GM23338 (cell line): ENCODE measurements around the gene GPR87. TPM values are rescaled to one million over a fixed set of nuclear protein-coding genes. Genes with fewer than 3 reads are reported as not detected.

ENCODE experiments used
- ATAC-seq: fragments of 200-7000 bp; cut with Tn5 transposase; 3 replicates; pipeline ENCODE4 v1.9.1; 2020
- DNase-seq: peaks from one replicate; pipeline ENCODE4 v3.0.0-alpha.2; 2015; ENCODE audit warnings: low spot score
- H2AFZ ChIP-seq: fragments of 200-600 bp; sonication (generic); 2 replicates; pipeline ENCODE4 v1.8.0; 2016; ENCODE audit warnings: antibody characterized with exemption, mild to moderate bottlenecking, moderate library complexity
- H3F3A ChIP-seq: fragments of 200-600 bp; sonication (generic); replicated peaks from 2 replicates; pipeline ENCODE4 v1.8.0; 2017; ENCODE audit warnings: antibody characterized with exemption, mixed run types, low read depth
- H3K27ac ChIP-seq: fragments of 200-600 bp; sonication (generic); 2 replicates; pipeline ENCODE4 v1.6.1; 2016; ENCODE audit warnings: low read depth
- H3K27me3 ChIP-seq: fragments of 200-600 bp; sonication (generic); 2 replicates; pipeline ENCODE4 v1.8.0; 2016; ENCODE audit warnings: mild to moderate bottlenecking, mixed run types, moderate library complexity; ENCODE audit not compliant: insufficient read depth
- H3K36me3 ChIP-seq: fragments of 200-600 bp; sonication (generic); 2 replicates; pipeline ENCODE4 v1.8.0; 2016; ENCODE audit warnings: mild to moderate bottlenecking; ENCODE audit not compliant: insufficient read depth
- H3K4me1 ChIP-seq: fragments of 200-600 bp; sonication (generic); 2 replicates; pipeline ENCODE4 v1.8.0; 2016; ENCODE audit warnings: mild to moderate bottlenecking, moderate library complexity; ENCODE audit not compliant: insufficient read depth
- H3K4me2 ChIP-seq: fragments of 200-600 bp; sonication (generic); 2 replicates; pipeline ENCODE4 v1.7.1; 2017; ENCODE audit warnings: mixed run types
- H3K4me3 ChIP-seq: fragments of 200-600 bp; sonication (generic); 2 replicates; pipeline ENCODE4 v1.6.1; 2016; ENCODE audit warnings: mixed run types
- H3K79me2 ChIP-seq: fragments of 200-600 bp; sonication (generic); replicated peaks from 2 replicates; pipeline ENCODE4 v1.8.0; 2017; ENCODE audit warnings: mild to moderate bottlenecking; ENCODE audit not compliant: insufficient read depth
- H3K9me2 ChIP-seq: fragments of 200-600 bp; sonication (generic); 2 replicates; pipeline ENCODE4 v1.8.0; 2017; ENCODE audit not compliant: insufficient read depth
- H4K20me1 ChIP-seq: fragments of 200-600 bp; sonication (generic); replicated peaks from 2 replicates; pipeline ENCODE4 v1.8.0; 2017; ENCODE audit warnings: mild to moderate bottlenecking; ENCODE audit not compliant: insufficient read depth
- H3K27ac Mint-ChIP-seq: 2 replicates; pipeline ENCODE4 v1.8.0; 2020; ENCODE audit warnings: inconsistent platforms, mild to moderate bottlenecking, moderate library complexity, mixed read lengths
- H3K27me3 Mint-ChIP-seq: 3 replicates; pipeline ENCODE4 v1.8.0; 2022; ENCODE audit warnings: low read depth, mild to moderate bottlenecking, moderate library complexity, mixed read lengths, inconsistent platforms; ENCODE audit not compliant: insufficient read depth, poor library complexity
- H3K36me3 Mint-ChIP-seq: 3 replicates; pipeline ENCODE4 v1.8.0; 2021; ENCODE audit warnings: low read depth, mild to moderate bottlenecking, inconsistent platforms, moderate library complexity, mixed read lengths
- H3K4me1 Mint-ChIP-seq: 3 replicates; pipeline ENCODE4 v1.8.0; 2020; ENCODE audit warnings: mild to moderate bottlenecking, inconsistent platforms, mixed read lengths
- H3K4me3 Mint-ChIP-seq: 3 replicates; pipeline ENCODE4 v1.8.0; 2021; ENCODE audit warnings: moderate library complexity, mild to moderate bottlenecking, inconsistent platforms, mixed read lengths
- H3K9me3 Mint-ChIP-seq: 3 replicates; pipeline ENCODE4 v1.8.0; 2020; ENCODE audit warnings: moderate library complexity, mild to moderate bottlenecking, inconsistent platforms, mixed read lengths
- CREB1 ChIP-seq: fragments of 250-450 bp; sonication (Bioruptor Pico); IDR thresholded peaks from 2 replicates; pipeline ENCODE4 v1.5.0; 2020; ENCODE audit warnings: low read depth, mild to moderate bottlenecking, moderate library complexity
- EZH2 ChIP-seq: fragments of 200-600 bp; sonication (generic); IDR thresholded peaks from one replicate; pipeline ENCODE4 v1.8.0; 2017; ENCODE audit warnings: antibody characterized with exemption, mild to moderate bottlenecking, low read depth; ENCODE audit not compliant: unreplicated experiment
- EZH2phosphoT487 ChIP-seq: fragments of 200-600 bp; sonication (generic); IDR thresholded peaks from one replicate; pipeline ENCODE4 v1.8.1; 2018; ENCODE audit warnings: antibody characterized with exemption; ENCODE audit not compliant: unreplicated experiment
- NANOG ChIP-seq: IDR thresholded peaks from 2 replicates; pipeline ENCODE4 v1.6.1; 2016; ENCODE audit warnings: antibody characterized with exemption, borderline replicate concordance
- POLR2AphosphoS5 ChIP-seq: IDR thresholded peaks from 2 replicates; pipeline ENCODE4 v1.6.1; 2016; ENCODE audit warnings: antibody characterized with exemption, low read depth
- ZNF114 ChIP-seq: fragments of 250-450 bp; sonication (Bioruptor Pico); IDR thresholded peaks from 2 replicates; pipeline ENCODE4 v1.5.0; 2020; ENCODE audit warnings: mild to moderate bottlenecking, moderate library complexity
- ZNF331 ChIP-seq: fragments of 250-450 bp; sonication (Bioruptor Pico); IDR thresholded peaks from 2 replicates; pipeline ENCODE4 v1.5.0; 2020; ENCODE audit warnings: low read depth, mild to moderate bottlenecking, moderate library complexity
- polyA plus RNA-seq: library from polyadenylated mRNA; unstranded; fragments of >200 nt; fragmentation: Nextera tagmentation; extraction: Ambion mirVana; gene quantifications from 2 replicates; pipeline ENCODE4 v1.2.1, GENCODE V29; 2016
- total RNA-seq: library from RNA; depleted of rRNA; stranded (reverse); fragments of >200 nt; shearing (Covaris generic); gene quantifications from 2 replicates; pipeline ENCODE4 v1.2.3, GENCODE V29; 2014
- TF ChIP-seq, protein P1 (sequence below): IDR thresholded peaks from one replicate; pipeline ENCODE4 v1.6.1; 2018; ENCODE audit warnings: antibody characterized with exemption; ENCODE audit not compliant: unreplicated experiment
- TF ChIP-seq, protein P2 (sequence below): IDR thresholded peaks from 2 replicates; pipeline ENCODE4 v1.6.1; 2016; ENCODE audit warnings: antibody characterized with exemption
- TF ChIP-seq, protein P3 (sequence below), 2 experiments: fragments of 200-600 bp in 1 of 2; sonication (generic) in 1 of 2; conservative IDR thresholded peaks; 2 replicates each; pipeline versions ENCODE4 v1.5.1 to v1.6.1; 2016 to 2017; ENCODE audit warnings: antibody characterized with exemption in 2 of 2, low read depth in 2 of 2, mild to moderate bottlenecking in 2 of 2, moderate library complexity in 1 of 2

The GPR87 gene
- total and polyA plus RNA-seq, 2 experiments from 2014 or later = 0.21 TPM; not detected in 1

DNA sequence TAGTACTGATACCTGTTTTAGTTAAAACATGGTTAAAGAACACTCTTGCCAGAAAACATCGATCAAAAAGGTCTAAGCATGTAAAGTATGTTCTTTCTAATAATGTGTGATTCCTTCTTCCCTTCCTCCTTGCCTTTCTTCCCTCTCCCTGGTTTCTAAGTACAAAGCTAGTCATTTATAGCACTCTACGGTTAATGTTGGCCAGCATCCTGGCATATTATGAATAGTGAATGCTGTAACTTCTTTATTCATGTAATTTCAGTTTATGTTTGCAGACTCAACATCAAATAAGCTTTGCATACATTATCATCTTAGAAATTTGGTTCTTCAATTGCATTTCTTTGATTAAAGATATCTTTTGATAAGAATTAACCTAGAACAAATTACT lies 40.8 kb upstream of the GPR87 start:
- Mint-ChIP-seq H3K27me3 (peaks cover 1% of the 10 kb centered on the region), H3K9me3 (no peaks in the 10 kb centered on the region), H3K4me3 (no peak overlapping the region), H3K36me3 (peaks cover 4% of the 10 kb centered on the region; the same call in 2 of the 3 replicates), H3K27ac (no peak overlapping the region), H3K4me1 (peaks cover 12% of the 10 kb centered on the region)
- H3F3A ChIP-seq = no peaks in the 10 kb centered on the region
- no peak overlapping the region for H3K27ac ChIP-seq
- ATAC-seq (no peak), DNase-seq (no peak)
- H2AFZ ChIP-seq = no peak overlapping the region
- TF ChIP-seq EZH2 = no peak
- no peak for TF ChIP-seq EZH2phosphoT487
- no peak for TF ChIP-seq NANOG
- TF ChIP-seq, protein P1, sequence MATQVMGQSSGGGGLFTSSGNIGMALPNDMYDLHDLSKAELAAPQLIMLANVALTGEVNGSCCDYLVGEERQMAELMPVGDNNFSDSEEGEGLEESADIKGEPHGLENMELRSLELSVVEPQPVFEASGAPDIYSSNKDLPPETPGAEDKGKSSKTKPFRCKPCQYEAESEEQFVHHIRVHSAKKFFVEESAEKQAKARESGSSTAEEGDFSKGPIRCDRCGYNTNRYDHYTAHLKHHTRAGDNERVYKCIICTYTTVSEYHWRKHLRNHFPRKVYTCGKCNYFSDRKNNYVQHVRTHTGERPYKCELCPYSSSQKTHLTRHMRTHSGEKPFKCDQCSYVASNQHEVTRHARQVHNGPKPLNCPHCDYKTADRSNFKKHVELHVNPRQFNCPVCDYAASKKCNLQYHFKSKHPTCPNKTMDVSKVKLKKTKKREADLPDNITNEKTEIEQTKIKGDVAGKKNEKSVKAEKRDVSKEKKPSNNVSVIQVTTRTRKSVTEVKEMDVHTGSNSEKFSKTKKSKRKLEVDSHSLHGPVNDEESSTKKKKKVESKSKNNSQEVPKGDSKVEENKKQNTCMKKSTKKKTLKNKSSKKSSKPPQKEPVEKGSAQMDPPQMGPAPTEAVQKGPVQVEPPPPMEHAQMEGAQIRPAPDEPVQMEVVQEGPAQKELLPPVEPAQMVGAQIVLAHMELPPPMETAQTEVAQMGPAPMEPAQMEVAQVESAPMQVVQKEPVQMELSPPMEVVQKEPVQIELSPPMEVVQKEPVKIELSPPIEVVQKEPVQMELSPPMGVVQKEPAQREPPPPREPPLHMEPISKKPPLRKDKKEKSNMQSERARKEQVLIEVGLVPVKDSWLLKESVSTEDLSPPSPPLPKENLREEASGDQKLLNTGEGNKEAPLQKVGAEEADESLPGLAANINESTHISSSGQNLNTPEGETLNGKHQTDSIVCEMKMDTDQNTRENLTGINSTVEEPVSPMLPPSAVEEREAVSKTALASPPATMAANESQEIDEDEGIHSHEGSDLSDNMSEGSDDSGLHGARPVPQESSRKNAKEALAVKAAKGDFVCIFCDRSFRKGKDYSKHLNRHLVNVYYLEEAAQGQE = no peak
- TF ChIP-seq, protein P2, sequence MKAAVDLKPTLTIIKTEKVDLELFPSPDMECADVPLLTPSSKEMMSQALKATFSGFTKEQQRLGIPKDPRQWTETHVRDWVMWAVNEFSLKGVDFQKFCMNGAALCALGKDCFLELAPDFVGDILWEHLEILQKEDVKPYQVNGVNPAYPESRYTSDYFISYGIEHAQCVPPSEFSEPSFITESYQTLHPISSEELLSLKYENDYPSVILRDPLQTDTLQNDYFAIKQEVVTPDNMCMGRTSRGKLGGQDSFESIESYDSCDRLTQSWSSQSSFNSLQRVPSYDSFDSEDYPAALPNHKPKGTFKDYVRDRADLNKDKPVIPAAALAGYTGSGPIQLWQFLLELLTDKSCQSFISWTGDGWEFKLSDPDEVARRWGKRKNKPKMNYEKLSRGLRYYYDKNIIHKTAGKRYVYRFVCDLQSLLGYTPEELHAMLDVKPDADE = no peak
- no peak for TF ChIP-seq ZNF114
- TF ChIP-seq CREB1 = no peak
- no peak for TF ChIP-seq POLR2AphosphoS5
- TF ChIP-seq, protein P3, sequence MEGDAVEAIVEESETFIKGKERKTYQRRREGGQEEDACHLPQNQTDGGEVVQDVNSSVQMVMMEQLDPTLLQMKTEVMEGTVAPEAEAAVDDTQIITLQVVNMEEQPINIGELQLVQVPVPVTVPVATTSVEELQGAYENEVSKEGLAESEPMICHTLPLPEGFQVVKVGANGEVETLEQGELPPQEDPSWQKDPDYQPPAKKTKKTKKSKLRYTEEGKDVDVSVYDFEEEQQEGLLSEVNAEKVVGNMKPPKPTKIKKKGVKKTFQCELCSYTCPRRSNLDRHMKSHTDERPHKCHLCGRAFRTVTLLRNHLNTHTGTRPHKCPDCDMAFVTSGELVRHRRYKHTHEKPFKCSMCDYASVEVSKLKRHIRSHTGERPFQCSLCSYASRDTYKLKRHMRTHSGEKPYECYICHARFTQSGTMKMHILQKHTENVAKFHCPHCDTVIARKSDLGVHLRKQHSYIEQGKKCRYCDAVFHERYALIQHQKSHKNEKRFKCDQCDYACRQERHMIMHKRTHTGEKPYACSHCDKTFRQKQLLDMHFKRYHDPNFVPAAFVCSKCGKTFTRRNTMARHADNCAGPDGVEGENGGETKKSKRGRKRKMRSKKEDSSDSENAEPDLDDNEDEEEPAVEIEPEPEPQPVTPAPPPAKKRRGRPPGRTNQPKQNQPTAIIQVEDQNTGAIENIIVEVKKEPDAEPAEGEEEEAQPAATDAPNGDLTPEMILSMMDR (conservative IDR thresholded peaks at IDR 0.05; ENCODE audit: low read depth in 2 of 2) = no peak
- no peak for TF ChIP-seq ZNF331
- no peaks in the 10 kb centered on the region for H3K36me3 ChIP-seq
- peaks cover 12% of the 10 kb centered on the region for H3K4me1 ChIP-seq
- no peaks in the 10 kb centered on the region for H3K27me3 ChIP-seq
- H4K20me1 ChIP-seq = no peaks in the 10 kb centered on the region
- no peaks in the 10 kb centered on the region for H3K9me2 ChIP-seq
- no peak overlapping the region for H3K4me3 ChIP-seq
- H3K4me2 ChIP-seq = no peak overlapping the region
- no peaks in the 10 kb centered on the region for H3K79me2 ChIP-seq
